Measurements from ENCODE around the gene ALOX5. TPM values are rescaled to one million over a fixed set of nuclear protein-coding genes. Genes with fewer than 3 reads are reported as not detected.

ALOX5 gene
- total RNA-seq, 2 donors from 2014 or later = 21.2 to 35.0 TPM

- Histone ChIP-seq H3K36me3 (no peaks in the 10 kb centered on the region), H3K27me3 (replicated peaks; ENCODE audit: insufficient read depth) (peaks cover 5% of the 10 kb centered on the region), H3K27ac (no peak overlapping the region), H3K4me3 (no peak overlapping the region), H3K9me3 (no peaks in the 10 kb centered on the region), H3K4me1 (replicated peaks) (peaks cover 6% of the 10 kb centered on the region)
- DNase-seq (ENCODE audit: low spot score) = no peak
- TF ChIP-seq POLR2AphosphoS5 (IDR thresholded peaks at IDR 0.05) = no peak
- TF ChIP-seq CTCF (IDR thresholded peaks at IDR 0.05) = no peak
- no peak for TF ChIP-seq POLR2A (IDR thresholded peaks at IDR 0.05)
- intact Hi-C loops (cut with DNase I) = no loop called here
- WGBS = 47% methylated on average over 5 of the region's 5 CpGs
These were observed 3.8 kb downstream of the ALOX5 start for GRCh38 chr10:45377858-45378257.

GRCh38 chr10:45378914-45379726 is 5.1 kb downstream of the ALOX5 start:
- Histone ChIP-seq H3K27me3 (replicated peaks; ENCODE audit: insufficient read depth) (peaks cover 5% of the 10 kb centered on the region), H3K4me3 (no peak overlapping the region), H3K4me1 (replicated peaks) (peaks cover 6% of the 10 kb centered on the region), H3K36me3 (no peaks in the 10 kb centered on the region), H3K27ac (no peak overlapping the region), H3K9me3 (no peaks in the 10 kb centered on the region)
- intact Hi-C loops (cut with DNase I) = no loop called here
- TF ChIP-seq CTCF (IDR thresholded peaks at IDR 0.05) (no peak), POLR2A (IDR thresholded peaks at IDR 0.05) (no peak), POLR2AphosphoS5 (IDR thresholded peaks at IDR 0.05) (no peak)
- WGBS = 82% methylated on average over 11 of the region's 12 CpGs
- no peak for DNase-seq (ENCODE audit: low spot score)

- 80% methylated on average over 12 of the region's 14 CpGs for WGBS
- intact Hi-C loops (cut with DNase I) = no loop called here
- no peak overlapping the region for H3K27ac ChIP-seq
These were observed 6.0 kb downstream of the ALOX5 start for GRCh38 chr10:45379891-45380540.

GRCh38 chr10:45380903-45381620 is 7.0 kb downstream of the ALOX5 start:
- H3K4me3 ChIP-seq = no peak overlapping the region

More at GRCh38 chr10:45379891-45380540, 6.0 kb downstream of the ALOX5 start:
- H3K9me3 ChIP-seq = no peaks in the 10 kb centered on the region
- TF ChIP-seq POLR2A (IDR thresholded peaks at IDR 0.05) (no peak), POLR2AphosphoS5 (IDR thresholded peaks at IDR 0.05) (no peak), CTCF (IDR thresholded peaks at IDR 0.05) (no peak)
- H3K36me3 ChIP-seq = no peaks in the 10 kb centered on the region
- no peak for DNase-seq (ENCODE audit: low spot score)
- peaks cover 5% of the 10 kb centered on the region for H3K27me3 ChIP-seq (replicated peaks; ENCODE audit: insufficient read depth)
- no peaks in the 10 kb centered on the region for H3K4me1 ChIP-seq (replicated peaks)
- H3K4me3 ChIP-seq = no peak overlapping the region

More at GRCh38 chr10:45380903-45381620, 7.0 kb downstream of the ALOX5 start:
- no peaks in the 10 kb centered on the region for H3K9me3 ChIP-seq
- no peak for DNase-seq (ENCODE audit: low spot score)
- TF ChIP-seq POLR2AphosphoS5 (IDR thresholded peaks at IDR 0.05) (no peak), CTCF (IDR thresholded peaks at IDR 0.05) (no peak), POLR2A (IDR thresholded peaks at IDR 0.05) (no peak)
- H3K4me1 ChIP-seq (replicated peaks) = no peaks in the 10 kb centered on the region
- H3K27ac ChIP-seq = no peak overlapping the region
- 87% methylated on average over 8 of the region's 8 CpGs for WGBS
- H3K36me3 ChIP-seq = no peaks in the 10 kb centered on the region
- intact Hi-C loops (cut with DNase I) = no loop called here
- peaks cover 5% of the 10 kb centered on the region for H3K27me3 ChIP-seq (replicated peaks; ENCODE audit: insufficient read depth)
